ENCODE results near the gene NOP16.

NOP16 gene

GRCh38 chr5:176383248-176383905 lies 5.0 kb downstream of the NOP16 start:
- TF ChIP-seq CTCF (conservative IDR thresholded peaks at IDR 0.05; ENCODE audit: control insufficient read depth, insufficient read depth, low read depth, low read length), result no peak
- H3K4me3 ChIP-seq (ENCODE audit: control insufficient read depth, low read depth, low read length), result no peak overlapping the region
- DNase-seq (ENCODE audit: low read depth), result no peak

GRCh38 chr5:176382721-176383120 lies 5.7 kb downstream of the NOP16 start:
- TF ChIP-seq CTCF (conservative IDR thresholded peaks at IDR 0.05; ENCODE audit: control insufficient read depth, insufficient read depth, low read depth, low read length), result no peak
- DNase-seq (ENCODE audit: low read depth), result no peak
- H3K4me3 ChIP-seq (ENCODE audit: control insufficient read depth, low read depth, low read length), result no peak overlapping the region

- TF ChIP-seq CTCF (conservative IDR thresholded peaks at IDR 0.05; ENCODE audit: control insufficient read depth, insufficient read depth, low read depth, low read length), result no peak
- no peak overlapping the region for H3K4me3 ChIP-seq (ENCODE audit: control insufficient read depth, low read depth, low read length)
- no peak for DNase-seq (ENCODE audit: low read depth)
Observed at GRCh38 chr5:176381979-176382378, 6.4 kb downstream of the NOP16 start.

- no peak for DNase-seq (ENCODE audit: low read depth)
- H3K4me3 ChIP-seq (ENCODE audit: control insufficient read depth, low read depth, low read length), result no peak overlapping the region
- no peak for TF ChIP-seq CTCF (conservative IDR thresholded peaks at IDR 0.05; ENCODE audit: control insufficient read depth, insufficient read depth, low read depth, low read length)
Observed at GRCh38 chr5:176381423-176381822, 7.0 kb downstream of the NOP16 start.

GRCh38 chr5:176379881-176380280 lies 8.5 kb downstream of the NOP16 start:
- DNase-seq (ENCODE audit: low read depth), result no peak
- H3K4me3 ChIP-seq (ENCODE audit: control insufficient read depth, low read depth, low read length), result no peak overlapping the region
- TF ChIP-seq CTCF (conservative IDR thresholded peaks at IDR 0.05; ENCODE audit: control insufficient read depth, insufficient read depth, low read depth, low read length), result no peak

GRCh38 chr5:176373100-176373818 lies 15.1 kb downstream of the NOP16 start:
- H3K4me3 ChIP-seq (ENCODE audit: control insufficient read depth, low read depth, low read length), result no peak overlapping the region
- no peak for TF ChIP-seq CTCF (conservative IDR thresholded peaks at IDR 0.05; ENCODE audit: control insufficient read depth, insufficient read depth, low read depth, low read length)
- no peak for DNase-seq (ENCODE audit: low read depth)

Measured in fibroblast of mammary gland (primary cell).